Mesendoderm (in vitro differentiated cells): ENCODE data around the gene PRDM16.

Source experiments
- DNase-seq: peaks from one replicate; pipeline ENCODE4 v3.0.0; 2013
- H2AK5ac ChIP-seq: 2 replicates; pipeline ENCODE4 v1.6.1; 2013; ENCODE audit warnings: low read length, inconsistent platforms
- H2BK120ac ChIP-seq: 2 replicates; pipeline ENCODE4 v1.6.1; 2013; ENCODE audit warnings: low read depth, mild to moderate bottlenecking, low read length, moderate library complexity, mixed read lengths
- H2BK15ac ChIP-seq: replicated peaks from 2 replicates; pipeline ENCODE4 v1.6.1; 2013; ENCODE audit warnings: low read depth, mild to moderate bottlenecking, moderate library complexity
- H2BK5ac ChIP-seq: 2 replicates; pipeline ENCODE4 v1.6.1; 2013; ENCODE audit warnings: low read length, inconsistent platforms
- H3K18ac ChIP-seq: 2 replicates; pipeline ENCODE4 v1.6.1; 2013; ENCODE audit warnings: mild to moderate bottlenecking, low read length, mixed read lengths
- H3K23ac ChIP-seq: one replicate; pipeline ENCODE4 v1.6.1; 2013; ENCODE audit warnings: low read length
- H3K27ac ChIP-seq: 2 replicates; pipeline ENCODE4 v1.5.1; 2013; ENCODE audit warnings: low read depth, mild to moderate bottlenecking, inconsistent platforms, low read length, moderate library complexity
- H3K27me3 ChIP-seq: 2 replicates; pipeline ENCODE4 v1.6.1; 2013; ENCODE audit warnings: low read length, control low read depth, mild to moderate bottlenecking, inconsistent platforms; ENCODE audit not compliant: insufficient read depth, poor library complexity
- H3K36me3 ChIP-seq: 2 replicates; pipeline ENCODE4 v1.6.1; 2013; ENCODE audit warnings: low read length, inconsistent platforms; ENCODE audit not compliant: control insufficient read depth, insufficient read depth
- H3K4ac ChIP-seq: one replicate; pipeline ENCODE4 v1.6.1; 2013; ENCODE audit warnings: low read depth, mild to moderate bottlenecking, low read length, moderate library complexity
- H3K4me1 ChIP-seq: 2 replicates; pipeline ENCODE4 v1.6.1; 2013; ENCODE audit warnings: low read depth, low read length, inconsistent platforms; ENCODE audit not compliant: control insufficient read depth
- H3K4me2 ChIP-seq: 2 replicates; pipeline ENCODE4 v1.6.1; 2013; ENCODE audit warnings: low read length
- H3K4me3 ChIP-seq: 2 replicates; pipeline ENCODE4 v1.5.1; 2013; ENCODE audit warnings: mild to moderate bottlenecking, low read length
- H3K56ac ChIP-seq: one replicate; pipeline ENCODE4 v1.6.1; 2013; ENCODE audit warnings: low read length
- H3K79me1 ChIP-seq: 2 replicates; pipeline ENCODE4 v1.6.1; 2013; ENCODE audit warnings: low read length, inconsistent platforms
- H3K79me2 ChIP-seq: 2 replicates; pipeline ENCODE4 v1.6.1; 2013; ENCODE audit warnings: mild to moderate bottlenecking, low read length; ENCODE audit not compliant: control insufficient read depth, insufficient read depth
- H3K9ac ChIP-seq: 2 replicates; pipeline ENCODE4 v1.6.1; 2013; ENCODE audit warnings: low read length, inconsistent platforms
- H4K5ac ChIP-seq: one replicate; pipeline ENCODE4 v1.6.1; 2013; ENCODE audit warnings: low read length
- H4K8ac ChIP-seq: one replicate; pipeline ENCODE4 v1.6.1; 2013; ENCODE audit warnings: low read depth, mild to moderate bottlenecking, control low read depth, low read length, moderate library complexity
- WGBS: extraction: QIAGEN DNeasy Blood & Tissue Kit; methylation state at CpG from one replicate; pipeline ENCODE4 v1.1.7; 2013; ENCODE audit warnings: low lambda C conversion rate, missing lambda C conversion rate; ENCODE audit not compliant: insufficient coverage; ENCODE audit errors: extremely low coverage; 5-methylcytosine and 5-hydroxymethylcytosine counted together

PRDM16 gene

GRCh38 chr1:3183411-3183810 lies 114.4 kb downstream of the PRDM16 start:
- no peak overlapping the region for H2AK5ac ChIP-seq
- no peak overlapping the region for H3K18ac ChIP-seq
- no peak overlapping the region for H3K9ac ChIP-seq
- H3K79me1 ChIP-seq, result no peaks in the 10 kb centered on the region
- no peaks in the 10 kb centered on the region for H3K79me2 ChIP-seq
- DNase-seq, result no peak
- H4K5ac ChIP-seq, result no peak overlapping the region
- H2BK5ac ChIP-seq, result no peak overlapping the region
- H3K4me3 ChIP-seq, result no peak overlapping the region
- H2BK15ac ChIP-seq, result no peak overlapping the region
- H3K4me2 ChIP-seq, result no peak overlapping the region
- H3K36me3 ChIP-seq, result no peaks in the 10 kb centered on the region
- no peak overlapping the region for H4K8ac ChIP-seq
- no peak overlapping the region for H3K4ac ChIP-seq
- H2BK120ac ChIP-seq, result no peak overlapping the region
- no peak overlapping the region for H3K23ac ChIP-seq
- WGBS, result no CpG with 5 or more reads among the region's 13 CpGs
- H3K56ac ChIP-seq, result no peak overlapping the region
- H3K27me3 ChIP-seq, result no peaks in the 10 kb centered on the region
- H3K4me1 ChIP-seq, result no peaks in the 10 kb centered on the region
- H3K27ac ChIP-seq, result no peak overlapping the region

- H3K4me2 ChIP-seq, result no peak overlapping the region
- DNase-seq, result no peak
- WGBS, result no CpG with 5 or more reads among the region's 22 CpGs
Observed at GRCh38 chr1:3183813-3184212, 114.8 kb downstream of the PRDM16 start.

GRCh38 chr1:3184666-3185065 lies 115.7 kb downstream of the PRDM16 start:
- Histone ChIP-seq H3K36me3 (no peaks in the 10 kb centered on the region), H3K4me3 (no peak overlapping the region), H2BK5ac (no peak overlapping the region), H3K79me1 (no peaks in the 10 kb centered on the region), H3K18ac (no peak overlapping the region), H4K5ac (no peak overlapping the region), H3K27me3 (no peaks in the 10 kb centered on the region), H3K4me2 (no peak overlapping the region), H3K4me1 (no peaks in the 10 kb centered on the region), H4K8ac (no peak overlapping the region), H2BK120ac (no peak overlapping the region), H2BK15ac (no peak overlapping the region), H3K9ac (no peak overlapping the region), H2AK5ac (no peak overlapping the region), H3K4ac (no peak overlapping the region), H3K79me2 (no peaks in the 10 kb centered on the region), H3K23ac (no peak overlapping the region), H3K27ac (no peak overlapping the region), H3K56ac (no peak overlapping the region)
- no CpG with 5 or more reads among the region's 20 CpGs for WGBS
- DNase-seq, result no peak

More at GRCh38 chr1:3183813-3184212, 114.8 kb downstream of the PRDM16 start:
- Histone ChIP-seq H3K27me3 (no peaks in the 10 kb centered on the region), H4K5ac (no peak overlapping the region), H3K79me1 (no peaks in the 10 kb centered on the region), H2AK5ac (no peak overlapping the region), H4K8ac (no peak overlapping the region), H3K18ac (no peak overlapping the region), H2BK5ac (no peak overlapping the region), H3K4ac (no peak overlapping the region), H3K79me2 (no peaks in the 10 kb centered on the region), H3K36me3 (no peaks in the 10 kb centered on the region), H2BK15ac (no peak overlapping the region), H3K56ac (no peak overlapping the region), H3K27ac (no peak overlapping the region), H3K4me3 (no peak overlapping the region), H2BK120ac (no peak overlapping the region), H3K23ac (no peak overlapping the region), H3K4me1 (no peaks in the 10 kb centered on the region), H3K9ac (no peak overlapping the region)

- H3K18ac ChIP-seq, result no peak overlapping the region
- no peaks in the 10 kb centered on the region for H3K4me1 ChIP-seq
- H3K9ac ChIP-seq, result no peak overlapping the region
Observed at GRCh38 chr1:3185896-3186525, 117.0 kb downstream of the PRDM16 start.

GRCh38 chr1:3186526-3186921 lies 117.5 kb downstream of the PRDM16 start:
- Histone ChIP-seq H2BK120ac (no peak overlapping the region), H3K4me2 (no peak overlapping the region), H3K4me3 (no peak overlapping the region), H3K79me1 (no peaks in the 10 kb centered on the region), H2AK5ac (no peak overlapping the region), H3K79me2 (no peaks in the 10 kb centered on the region), H4K5ac (no peak overlapping the region), H3K9ac (no peak overlapping the region), H3K4me1 (no peaks in the 10 kb centered on the region), H3K18ac (no peak overlapping the region), H3K4ac (no peak overlapping the region), H4K8ac (no peak overlapping the region), H2BK5ac (no peak overlapping the region), H3K27me3 (no peaks in the 10 kb centered on the region), H3K36me3 (no peaks in the 10 kb centered on the region), H2BK15ac (no peak overlapping the region), H3K23ac (no peak overlapping the region), H3K56ac (peak overlapping the region; percentile 15), H3K27ac (no peak overlapping the region)
- WGBS, result no CpG with 5 or more reads among the region's 22 CpGs
- peak; percentile 61 for DNase-seq

More at GRCh38 chr1:3185896-3186525, 117.0 kb downstream of the PRDM16 start:
- H3K36me3 ChIP-seq, result no peaks in the 10 kb centered on the region
- no peak overlapping the region for H3K4ac ChIP-seq
- H4K5ac ChIP-seq, result no peak overlapping the region
- WGBS, result no CpG with 5 or more reads among the region's 38 CpGs
- H2BK15ac ChIP-seq, result no peak overlapping the region
- no peak overlapping the region for H2BK5ac ChIP-seq
- no peak overlapping the region for H3K4me3 ChIP-seq
- H3K27ac ChIP-seq, result no peak overlapping the region
- H3K79me2 ChIP-seq, result no peaks in the 10 kb centered on the region
- no peak overlapping the region for H3K56ac ChIP-seq
- H2BK120ac ChIP-seq, result no peak overlapping the region
- H3K4me2 ChIP-seq, result no peak overlapping the region
- no peaks in the 10 kb centered on the region for H3K27me3 ChIP-seq
- no peaks in the 10 kb centered on the region for H3K79me1 ChIP-seq
- no peak overlapping the region for H3K23ac ChIP-seq
- H4K8ac ChIP-seq, result no peak overlapping the region
- no peak overlapping the region for H2AK5ac ChIP-seq
- no peak for DNase-seq
